NCI-H2227 treated with DMSO at 0.1 percent for 48 hours (cell line): ENCODE results near the gene CMSS1.
"Not testable (repeated sequence)": the region's sequence is repeated elsewhere in the genome, so short reads cannot be mapped to it uniquely, and the experiment has no call there.

Experiments
- DNase-seq: peaks from one replicate; lab custom pipeline; 2025; lab: John Stamatoyannopoulos, UW

CMSS1 gene

GRCh38 chr3:100024520-100025303, 207.1 kb downstream of the CMSS1 start:
- DNase-seq, result no peak

- no peak for DNase-seq
Observed at GRCh38 chr3:100027321-100027720, 209.7 kb downstream of the CMSS1 start.

DNA sequence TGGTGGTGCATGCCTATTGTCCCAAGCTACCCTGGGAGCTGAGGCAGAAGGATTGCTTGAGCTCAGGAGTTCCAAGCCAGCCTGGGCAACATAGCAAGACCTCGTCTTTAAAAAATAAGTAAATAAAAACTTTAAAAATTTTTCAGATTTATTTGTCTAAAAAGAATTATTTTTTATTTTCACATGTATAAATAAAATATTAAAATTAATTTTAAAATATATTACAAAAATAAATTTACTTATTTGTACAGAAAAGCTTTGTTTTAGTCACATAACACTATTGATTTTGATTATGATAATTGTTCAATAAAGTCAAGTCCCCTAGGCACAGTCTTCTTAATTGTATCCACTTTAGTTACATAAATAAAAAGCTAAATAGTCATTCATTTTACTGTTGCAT, 211.4 kb downstream of the CMSS1 start:
- DNase-seq, result no peak

- no peak for DNase-seq
Observed at GRCh38 chr3:100029689-100030088, 212.0 kb downstream of the CMSS1 start.

- DNase-seq, result no peak
Observed at GRCh38 chr3:100030346-100030745, 212.7 kb downstream of the CMSS1 start.

DNA sequence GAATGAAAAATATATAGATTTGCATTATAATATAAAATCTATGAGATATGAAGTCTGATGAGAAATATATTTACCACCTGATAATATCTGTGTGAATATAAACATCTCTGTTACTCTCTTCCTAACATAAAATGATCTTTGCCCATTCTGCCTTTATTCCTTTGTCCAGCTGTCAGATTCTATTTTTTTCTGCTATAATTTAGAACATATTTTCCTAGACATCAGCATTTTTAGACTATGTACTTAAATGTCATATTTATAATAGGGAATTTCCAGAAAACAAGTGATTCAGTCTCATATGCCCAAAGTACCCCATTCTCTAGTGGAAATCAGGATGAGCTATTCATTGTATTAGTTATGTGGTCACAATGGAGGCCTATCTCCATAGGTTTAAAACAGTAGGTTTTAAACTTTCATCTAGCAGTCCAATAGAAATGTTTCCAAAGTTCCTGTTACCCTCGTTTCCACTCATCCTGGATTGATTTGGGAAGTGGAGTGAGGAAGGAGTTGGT, 213.3 kb downstream of the CMSS1 start:
- no peak for DNase-seq

GRCh38 chr3:100032243-100032642, 214.6 kb downstream of the CMSS1 start:
- no peak for DNase-seq

DNA sequence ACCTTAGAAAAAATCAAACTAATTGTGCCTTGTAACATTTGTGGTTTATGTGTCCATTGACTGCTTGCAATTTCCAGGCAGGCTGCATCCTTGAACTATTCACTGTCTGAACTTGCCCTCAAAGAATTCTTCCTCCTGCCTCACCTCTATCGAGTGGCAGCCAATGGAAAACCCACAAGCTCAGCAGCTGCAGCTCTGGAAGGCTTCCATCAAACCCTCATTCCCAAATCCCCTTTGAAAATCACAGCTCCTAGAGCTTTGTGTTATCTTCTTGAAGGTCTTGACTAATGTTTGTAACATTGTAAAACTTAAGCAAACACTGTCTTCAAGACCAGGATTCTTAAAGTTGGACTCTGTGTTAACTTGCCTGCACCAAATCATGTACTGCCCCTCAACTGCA, 215.5 kb downstream of the CMSS1 start:
- DNase-seq, result no peak

DNA sequence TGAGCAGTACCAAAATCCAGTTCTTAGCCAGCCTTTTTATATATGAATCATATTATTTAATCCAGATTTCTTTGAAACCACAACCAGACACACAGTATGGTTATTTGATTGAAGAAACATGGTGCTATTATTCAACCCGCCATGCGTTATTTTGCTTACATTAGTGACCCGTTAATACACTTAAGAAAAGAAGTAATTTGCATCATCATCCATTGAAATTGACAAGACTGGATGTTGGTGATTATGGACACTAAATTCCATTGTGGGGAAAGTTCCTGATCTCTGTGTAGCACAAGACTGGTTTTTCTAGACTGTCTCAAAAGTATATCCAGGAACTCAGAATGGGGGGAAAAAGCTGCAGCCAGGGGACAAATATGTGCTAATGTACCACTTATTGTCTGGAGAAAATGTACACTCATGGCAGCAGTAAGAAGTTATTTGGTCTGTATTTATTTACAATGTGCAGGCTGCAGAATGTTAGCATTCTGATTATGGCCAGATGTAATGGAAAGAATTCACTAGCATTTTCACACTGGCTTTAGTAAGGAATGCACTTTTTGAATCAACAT, 216.3 kb downstream of the CMSS1 start:
- no peak for DNase-seq

DNA sequence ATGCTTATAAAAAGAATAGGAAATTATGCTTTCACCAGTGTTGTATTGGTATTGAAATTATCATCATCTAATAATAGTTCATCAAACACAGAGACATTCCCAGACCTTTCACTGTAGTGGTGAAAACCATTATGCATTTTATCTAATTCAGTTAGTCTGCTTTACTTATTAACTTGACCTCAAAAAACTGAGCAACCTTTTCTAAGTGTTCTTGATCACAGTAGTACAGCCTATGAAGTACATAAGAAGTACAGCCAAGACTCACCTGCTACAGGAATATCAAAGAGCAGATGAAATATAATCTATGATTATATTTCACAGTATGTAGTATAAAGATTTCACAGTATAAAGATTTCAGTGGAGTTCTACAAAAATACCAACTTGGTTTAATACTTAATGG, 221.4 kb downstream of the CMSS1 start:
- DNase-seq, result no peak

DNA sequence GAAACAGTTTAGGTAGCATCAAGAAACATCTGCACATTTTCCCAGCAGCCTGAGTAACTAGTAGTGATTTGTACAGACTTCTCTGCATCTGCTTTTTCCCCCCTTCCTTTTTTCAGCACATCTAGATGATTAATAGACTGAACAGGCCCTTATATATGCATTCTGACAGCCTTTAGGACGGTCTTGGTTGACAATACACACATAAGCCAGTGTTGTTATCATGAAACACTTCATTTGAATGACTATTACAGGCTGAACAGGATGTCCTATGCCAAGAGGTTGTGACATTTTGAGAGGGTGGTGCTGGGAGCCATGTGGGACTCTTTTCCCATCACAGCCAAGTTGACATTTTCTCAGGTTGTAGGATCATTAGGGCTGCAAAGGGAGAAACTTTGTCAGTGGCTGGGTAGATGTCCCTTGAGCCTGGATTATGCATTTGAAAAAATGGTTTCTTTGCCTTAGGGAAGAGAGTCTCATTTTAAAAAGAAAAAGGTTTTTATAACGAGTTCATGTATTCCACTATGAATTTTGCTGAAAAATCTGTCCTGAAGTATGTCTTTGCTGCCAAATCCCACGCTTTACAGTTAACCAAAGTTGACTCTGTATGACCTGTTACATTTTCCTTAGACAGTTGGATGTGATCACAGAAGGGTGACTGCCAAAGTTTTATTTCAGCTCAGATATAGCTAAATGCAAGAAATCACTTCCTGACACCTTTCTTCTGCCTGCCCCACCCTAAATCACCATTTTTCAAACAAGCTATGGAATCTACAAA, 223.0 kb downstream of the CMSS1 start:
- no peak for DNase-seq

GRCh38 chr3:100041328-100041749, 223.7 kb downstream of the CMSS1 start:
- no peak for DNase-seq

- DNase-seq, result no peak
Observed at GRCh38 chr3:100042166-100042981, 224.7 kb downstream of the CMSS1 start.

DNA sequence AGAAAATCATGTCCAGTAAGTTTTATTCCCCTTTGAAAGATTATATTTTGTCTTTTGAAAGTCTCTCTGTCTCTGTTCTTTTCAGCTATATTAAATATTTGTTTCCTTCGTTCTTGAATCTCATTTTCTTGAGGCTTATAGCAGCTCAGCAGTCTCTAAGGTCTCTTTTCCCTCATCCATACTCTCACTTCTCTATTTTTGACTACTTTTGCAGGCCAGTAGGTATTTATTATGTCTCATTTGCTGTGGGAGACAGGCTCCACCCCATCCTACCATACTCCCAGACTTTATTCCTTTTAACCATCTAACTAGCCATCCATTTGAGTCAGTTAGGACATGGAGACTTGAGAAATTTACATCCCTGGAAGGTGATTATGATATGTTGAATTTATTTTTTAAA, 225.6 kb downstream of the CMSS1 start:
- DNase-seq, result no peak

DNA sequence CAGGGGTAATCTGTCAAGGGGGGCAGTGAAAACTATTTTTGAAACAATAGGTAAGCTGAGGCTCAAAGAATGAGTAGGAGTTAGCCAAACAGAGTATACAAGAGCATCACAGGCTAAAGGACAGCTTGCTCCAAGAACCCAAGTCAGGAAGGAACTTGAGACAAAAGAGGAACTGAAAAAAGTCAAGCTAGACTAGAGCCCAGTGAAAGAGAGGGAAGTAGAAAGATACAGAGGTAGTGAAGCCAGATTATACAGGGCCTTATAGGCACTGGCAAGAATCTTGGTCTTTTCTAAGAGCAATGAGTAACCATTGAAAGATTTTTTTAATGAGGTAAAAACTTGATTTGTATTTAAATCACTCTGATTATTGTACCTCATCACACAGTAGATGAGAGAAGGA, 226.7 kb downstream of the CMSS1 start:
- DNase-seq, result no peak

GRCh38 chr3:100045696-100046095, 228.0 kb downstream of the CMSS1 start:
- DNase-seq, result no peak

DNA sequence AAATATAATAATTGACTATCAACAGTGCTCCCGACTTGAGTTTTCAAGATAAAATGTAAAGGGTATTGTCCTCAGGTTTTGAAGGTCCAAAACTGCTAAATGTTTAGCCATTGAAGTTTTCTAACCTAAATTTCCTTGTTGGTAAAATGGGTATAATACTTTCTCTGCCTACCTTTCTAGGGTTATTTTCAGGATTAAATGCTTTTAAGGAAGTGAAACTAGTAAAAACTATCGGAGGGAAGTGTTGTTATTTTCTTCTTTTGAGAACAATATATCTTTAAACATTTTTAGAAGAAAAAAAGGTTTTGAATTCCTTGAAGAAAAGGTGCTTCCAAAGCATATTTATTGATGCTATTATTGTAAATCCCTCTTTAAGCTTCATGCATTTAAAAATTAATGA, 229.3 kb downstream of the CMSS1 start:
- no peak for DNase-seq

DNA sequence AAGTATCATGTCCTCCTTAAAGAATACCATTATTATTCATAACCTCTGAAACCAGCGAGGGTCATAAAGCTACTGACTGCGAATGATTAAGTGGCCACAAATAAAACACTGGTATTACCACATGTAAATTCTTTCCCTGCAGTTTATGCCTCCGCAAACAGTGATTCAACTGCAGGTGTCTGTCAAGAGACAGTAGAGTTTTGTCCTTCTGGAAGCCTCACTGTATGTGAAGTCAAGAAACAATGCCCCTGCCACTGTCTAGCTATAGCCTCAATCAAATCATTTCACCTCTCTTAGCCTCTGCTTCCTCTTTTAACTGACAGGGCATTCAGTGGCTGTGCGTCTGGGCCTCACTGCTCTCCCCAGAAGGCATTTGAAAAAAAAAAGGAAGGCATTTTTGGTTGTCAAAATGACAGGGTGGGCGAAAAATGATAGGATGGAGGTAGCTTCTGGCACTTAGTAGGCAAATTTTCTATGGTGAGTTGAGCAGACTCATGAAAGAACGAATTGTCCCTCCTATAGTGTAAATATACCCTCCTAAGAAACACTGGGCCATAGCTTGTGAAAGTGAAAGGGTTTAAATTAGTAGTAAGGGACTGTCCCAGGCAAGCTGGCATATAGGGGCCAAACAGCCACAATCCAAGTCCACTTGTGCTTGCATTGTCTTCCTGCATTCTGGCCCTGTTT, 229.9 kb downstream of the CMSS1 start:
- DNase-seq, result no peak

DNA sequence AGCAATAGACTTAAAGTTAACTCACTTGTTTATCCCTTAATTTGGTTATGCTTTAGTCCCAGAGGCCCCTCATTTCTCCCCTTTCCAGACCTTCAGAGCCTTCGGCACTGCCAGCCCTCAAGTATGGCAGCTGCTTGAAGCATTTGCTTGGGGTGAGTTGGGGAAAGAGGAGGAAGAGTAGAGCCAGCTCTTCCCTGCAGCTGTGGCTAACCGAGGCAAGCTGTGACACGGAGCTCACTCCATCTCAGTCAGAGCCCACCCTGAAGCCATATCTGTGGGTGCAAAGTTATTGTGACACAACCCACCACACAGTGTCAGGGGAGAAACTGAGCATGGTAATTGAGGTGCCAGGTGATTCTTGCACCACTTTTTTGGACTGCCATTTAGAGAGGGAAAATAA, 230.6 kb downstream of the CMSS1 start:
- no peak for DNase-seq

- DNase-seq, result not testable (repeated sequence)
Observed at GRCh38 chr3:100051513-100051912, 233.9 kb downstream of the CMSS1 start.

- no peak for DNase-seq
Observed at GRCh38 chr3:100053951-100054620, 236.4 kb downstream of the CMSS1 start.
